Activated naive CD8-positive, alpha-beta T cell (primary cell): ENCODE results near the gene FILIP1L.

Source experiments
- H3K27ac Mint-ChIP-seq: one replicate; pipeline ENCODE4 v1.8.0; 2021; ENCODE audit warnings: mixed read lengths
- H3K27me3 Mint-ChIP-seq: one replicate; pipeline ENCODE4 v1.8.0; 2021; ENCODE audit warnings: mixed read lengths
- H3K36me3 Mint-ChIP-seq: one replicate; pipeline ENCODE4 v1.8.0; 2021; ENCODE audit warnings: mixed read lengths
- H3K4me1 Mint-ChIP-seq: one replicate; pipeline ENCODE4 v1.8.0; 2021; ENCODE audit warnings: low read depth, mixed read lengths
- H3K4me3 Mint-ChIP-seq: one replicate; pipeline ENCODE4 v1.8.0; 2021; ENCODE audit warnings: mild to moderate bottlenecking, mixed read lengths
- H3K9me3 Mint-ChIP-seq: one replicate; pipeline ENCODE4 v1.8.0; 2021; ENCODE audit warnings: low read depth, mixed read lengths

The FILIP1L gene

GRCh38 chr3:100141586-100141985 lies 27.3 kb upstream of the FILIP1L start:
- Mint-ChIP-seq H3K4me1 (no peaks in the 10 kb centered on the region), H3K27me3 (no peaks in the 10 kb centered on the region), H3K36me3 (peaks cover 33% of the 10 kb centered on the region), H3K4me3 (no peak overlapping the region), H3K27ac (no peak overlapping the region), H3K9me3 (peaks cover 21% of the 10 kb centered on the region)

DNA sequence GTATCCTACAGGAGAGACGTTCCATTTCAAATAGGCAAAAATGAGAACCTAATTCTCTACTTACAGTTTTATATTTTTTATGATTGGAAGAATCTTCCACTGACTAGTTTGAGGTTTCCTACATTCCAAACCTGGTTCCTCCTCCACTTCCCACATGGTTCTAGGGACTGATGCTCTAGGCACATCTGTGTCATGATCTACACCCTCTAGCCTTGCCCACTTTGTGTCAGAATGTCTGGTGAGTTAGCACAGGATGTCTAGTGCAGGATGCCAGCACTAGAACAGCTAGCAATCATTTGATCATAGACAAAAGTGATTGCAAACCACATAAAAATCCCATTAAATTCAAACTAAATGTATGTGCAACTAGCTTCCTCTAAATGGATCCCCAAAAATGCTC lies 26.7 kb upstream of the FILIP1L start:
- Mint-ChIP-seq H3K9me3 (peaks cover 21% of the 10 kb centered on the region), H3K27ac (no peak overlapping the region), H3K36me3 (peaks cover 33% of the 10 kb centered on the region), H3K4me3 (no peak overlapping the region), H3K4me1 (no peaks in the 10 kb centered on the region), H3K27me3 (no peaks in the 10 kb centered on the region)

GRCh38 chr3:100136921-100137320 lies 22.6 kb upstream of the FILIP1L start:
- no peak overlapping the region for H3K4me3 Mint-ChIP-seq
- H3K27me3 Mint-ChIP-seq, result no peaks in the 10 kb centered on the region
- peaks cover 4% of the 10 kb centered on the region for H3K9me3 Mint-ChIP-seq
- no peaks in the 10 kb centered on the region for H3K4me1 Mint-ChIP-seq
- no peak overlapping the region for H3K27ac Mint-ChIP-seq
- peaks cover 21% of the 10 kb centered on the region for H3K36me3 Mint-ChIP-seq

GRCh38 chr3:100131241-100131640 lies 16.9 kb upstream of the FILIP1L start:
- H3K27me3 Mint-ChIP-seq, result no peaks in the 10 kb centered on the region
- no peaks in the 10 kb centered on the region for H3K9me3 Mint-ChIP-seq
- H3K36me3 Mint-ChIP-seq, result peaks cover 5% of the 10 kb centered on the region
- H3K27ac Mint-ChIP-seq, result no peak overlapping the region
- no peaks in the 10 kb centered on the region for H3K4me1 Mint-ChIP-seq
- H3K4me3 Mint-ChIP-seq, result no peak overlapping the region

GRCh38 chr3:100129941-100130340 lies 15.6 kb upstream of the FILIP1L start:
- peaks cover 5% of the 10 kb centered on the region for H3K36me3 Mint-ChIP-seq
- H3K4me3 Mint-ChIP-seq, result no peak overlapping the region

DNA sequence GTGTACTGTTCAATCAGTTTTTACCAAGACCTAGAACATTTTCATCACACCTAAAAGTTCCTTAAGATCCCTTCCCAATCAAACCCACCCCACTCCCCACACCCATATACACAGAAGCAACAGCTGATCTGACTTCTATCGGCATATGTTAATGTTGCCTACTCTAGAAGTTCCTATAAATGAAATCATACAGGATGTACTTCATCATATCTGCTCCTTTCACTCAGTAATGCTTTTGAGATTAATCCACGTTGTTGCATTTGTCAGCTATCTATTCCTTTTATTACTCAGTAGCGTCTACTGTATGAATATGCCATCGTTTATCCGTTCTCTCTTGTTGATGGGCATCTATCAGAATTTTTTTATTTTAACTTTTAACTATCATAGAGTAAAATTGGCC lies 14.3 kb upstream of the FILIP1L start:
- H3K4me3 Mint-ChIP-seq, result no peak overlapping the region
- H3K9me3 Mint-ChIP-seq, result no peaks in the 10 kb centered on the region
- H3K27me3 Mint-ChIP-seq, result no peaks in the 10 kb centered on the region
- peaks cover 2% of the 10 kb centered on the region for H3K36me3 Mint-ChIP-seq
- no peaks in the 10 kb centered on the region for H3K4me1 Mint-ChIP-seq
- no peak overlapping the region for H3K27ac Mint-ChIP-seq

More at GRCh38 chr3:100129941-100130340, 15.6 kb upstream of the FILIP1L start:
- Mint-ChIP-seq H3K27ac (no peak overlapping the region), H3K27me3 (no peaks in the 10 kb centered on the region), H3K9me3 (no peaks in the 10 kb centered on the region), H3K4me1 (no peaks in the 10 kb centered on the region)

DNA sequence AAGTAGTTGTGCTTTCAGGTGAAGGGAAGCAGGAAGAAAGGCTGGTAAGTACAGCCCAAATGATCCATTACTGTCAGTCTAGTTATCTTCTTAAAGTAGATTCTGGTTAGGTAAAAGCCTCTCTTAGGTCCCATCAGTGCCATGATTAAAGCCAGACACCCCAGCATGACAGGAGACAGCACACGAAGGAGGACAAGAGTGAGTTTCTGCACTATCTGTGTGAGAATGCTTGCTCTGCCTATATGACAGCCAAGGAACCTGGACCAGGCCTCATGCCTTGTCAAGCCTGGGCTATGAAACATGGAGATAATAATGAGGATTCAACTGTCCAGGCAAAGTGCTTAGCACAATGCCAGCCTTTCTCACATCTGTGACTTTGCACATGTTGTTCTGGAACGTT lies 13.5 kb upstream of the FILIP1L start:
- no peaks in the 10 kb centered on the region for H3K27me3 Mint-ChIP-seq
- no peaks in the 10 kb centered on the region for H3K9me3 Mint-ChIP-seq
- H3K4me3 Mint-ChIP-seq, result no peak overlapping the region
- H3K27ac Mint-ChIP-seq, result no peak overlapping the region
- H3K36me3 Mint-ChIP-seq, result no peaks in the 10 kb centered on the region
- H3K4me1 Mint-ChIP-seq, result no peaks in the 10 kb centered on the region

DNA sequence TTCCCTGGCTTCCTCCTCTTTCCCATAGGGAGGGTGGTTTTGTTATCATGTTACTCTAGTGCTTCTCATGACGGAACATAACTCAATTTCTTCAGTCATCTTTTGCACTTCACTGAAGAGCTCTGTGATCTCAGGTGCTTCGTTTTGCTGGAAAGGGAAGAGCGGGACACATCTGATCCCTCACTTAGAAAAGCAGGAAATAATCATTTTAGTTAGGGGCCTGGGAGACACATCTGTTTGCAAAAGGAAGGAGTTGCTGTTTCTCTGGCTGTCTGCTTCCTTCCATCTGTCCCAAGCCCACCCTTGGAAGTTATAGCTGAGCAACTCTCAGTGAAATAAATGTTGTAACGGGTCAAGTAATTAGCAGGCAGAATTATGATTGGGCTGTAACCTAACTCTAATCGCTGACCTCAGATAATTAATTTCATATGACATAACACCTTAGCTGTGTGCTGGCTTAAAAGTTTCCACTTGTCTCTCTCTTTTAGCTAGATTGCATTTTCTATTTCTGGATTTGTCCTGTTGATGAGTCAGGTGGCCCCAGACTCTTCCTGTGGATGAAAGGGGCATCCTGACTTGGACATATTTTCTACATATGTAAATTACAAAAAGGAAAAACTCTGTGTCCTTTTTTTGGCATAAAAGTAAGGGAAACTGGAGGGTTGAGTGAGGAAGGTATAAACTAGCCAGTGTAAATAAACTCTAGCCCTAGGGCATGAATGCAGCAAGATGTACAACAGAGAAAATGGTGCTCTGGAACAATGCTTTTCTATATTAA lies 11.0 kb upstream of the FILIP1L start:
- Mint-ChIP-seq H3K36me3 (peaks cover 6% of the 10 kb centered on the region), H3K4me3 (no peak overlapping the region), H3K4me1 (no peaks in the 10 kb centered on the region), H3K27ac (no peak overlapping the region), H3K9me3 (no peaks in the 10 kb centered on the region), H3K27me3 (no peaks in the 10 kb centered on the region)

DNA sequence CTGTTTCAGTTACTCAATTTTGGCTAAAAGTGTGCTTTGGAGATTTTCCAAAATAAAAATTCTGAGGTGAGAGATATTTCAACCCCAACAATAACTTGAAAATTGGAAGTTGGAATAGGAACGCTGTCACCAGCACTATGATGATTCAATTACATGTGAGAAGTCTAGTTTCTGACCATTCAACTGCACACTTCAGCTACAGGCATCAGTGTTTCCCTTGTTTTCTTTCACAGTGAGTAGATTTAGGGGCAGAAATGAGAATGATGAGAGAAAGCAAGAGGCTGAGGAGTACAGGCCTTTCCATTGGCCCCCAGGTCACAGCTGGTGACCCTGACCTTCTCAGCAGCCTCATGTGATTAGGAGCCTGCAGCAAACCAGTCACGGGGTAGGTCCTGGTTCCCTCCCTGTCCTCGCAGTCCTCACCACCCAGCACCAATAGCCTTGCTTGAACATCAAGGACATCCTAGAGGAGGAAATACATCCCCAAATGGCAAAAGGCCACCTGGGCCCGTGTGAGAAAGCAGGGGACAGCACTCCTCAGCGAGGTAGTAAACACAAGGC lies 10.0 kb upstream of the FILIP1L start:
- Mint-ChIP-seq H3K27me3 (no peaks in the 10 kb centered on the region), H3K27ac (no peak overlapping the region), H3K9me3 (no peaks in the 10 kb centered on the region), H3K4me3 (no peak overlapping the region), H3K4me1 (no peaks in the 10 kb centered on the region), H3K36me3 (peaks cover 10% of the 10 kb centered on the region)

- Mint-ChIP-seq H3K27me3 (no peaks in the 10 kb centered on the region), H3K27ac (no peak overlapping the region), H3K9me3 (no peaks in the 10 kb centered on the region), H3K36me3 (peaks cover 10% of the 10 kb centered on the region), H3K4me1 (no peaks in the 10 kb centered on the region), H3K4me3 (no peak overlapping the region)
Observed at GRCh38 chr3:100123112-100123511, 8.8 kb upstream of the FILIP1L start.

DNA sequence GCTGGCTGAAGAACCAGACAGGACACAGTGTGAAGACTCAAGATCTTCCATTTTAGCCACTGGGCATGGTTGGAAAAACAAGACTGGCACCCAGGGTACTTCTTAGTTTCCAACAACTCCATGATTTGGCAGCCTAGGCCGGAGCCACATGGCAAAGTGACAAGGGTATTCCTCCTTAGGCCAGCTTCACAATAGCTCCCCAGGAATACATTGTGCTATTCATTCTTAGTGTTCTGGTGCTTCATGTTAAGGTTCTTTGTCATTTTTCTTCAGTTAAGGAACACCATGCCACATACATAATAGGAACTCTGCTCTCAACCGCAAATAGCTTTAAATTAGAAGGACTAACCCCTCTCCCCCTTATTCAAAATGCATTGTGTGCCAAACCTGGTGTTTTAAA lies 8.0 kb upstream of the FILIP1L start:
- no peaks in the 10 kb centered on the region for H3K4me1 Mint-ChIP-seq
- H3K4me3 Mint-ChIP-seq, result no peak overlapping the region
- no peaks in the 10 kb centered on the region for H3K27me3 Mint-ChIP-seq
- no peak overlapping the region for H3K27ac Mint-ChIP-seq
- no peaks in the 10 kb centered on the region for H3K9me3 Mint-ChIP-seq
- H3K36me3 Mint-ChIP-seq, result peaks cover 11% of the 10 kb centered on the region

GRCh38 chr3:100120693-100121092 lies 6.4 kb upstream of the FILIP1L start:
- H3K4me1 Mint-ChIP-seq, result no peaks in the 10 kb centered on the region
- H3K27me3 Mint-ChIP-seq, result no peaks in the 10 kb centered on the region
- H3K36me3 Mint-ChIP-seq, result peaks cover 14% of the 10 kb centered on the region
- H3K9me3 Mint-ChIP-seq, result no peaks in the 10 kb centered on the region
- no peak overlapping the region for H3K27ac Mint-ChIP-seq
- H3K4me3 Mint-ChIP-seq, result no peak overlapping the region

GRCh38 chr3:100120012-100120411 lies 5.7 kb upstream of the FILIP1L start:
- Mint-ChIP-seq H3K4me1 (no peaks in the 10 kb centered on the region), H3K27me3 (no peaks in the 10 kb centered on the region), H3K27ac (no peak overlapping the region), H3K9me3 (no peaks in the 10 kb centered on the region), H3K36me3 (peaks cover 14% of the 10 kb centered on the region), H3K4me3 (no peak overlapping the region)

- Mint-ChIP-seq H3K27me3 (no peaks in the 10 kb centered on the region), H3K9me3 (no peaks in the 10 kb centered on the region), H3K4me1 (no peaks in the 10 kb centered on the region), H3K4me3 (no peak overlapping the region), H3K27ac (no peak overlapping the region), H3K36me3 (peaks cover 18% of the 10 kb centered on the region)
Observed at GRCh38 chr3:100117093-100117492, 2.8 kb upstream of the FILIP1L start.

- H3K4me1 Mint-ChIP-seq, result no peaks in the 10 kb centered on the region
- H3K36me3 Mint-ChIP-seq, result peaks cover 10% of the 10 kb centered on the region
- H3K27me3 Mint-ChIP-seq, result no peaks in the 10 kb centered on the region
- H3K27ac Mint-ChIP-seq, result no peak overlapping the region
- no peak overlapping the region for H3K4me3 Mint-ChIP-seq
- H3K9me3 Mint-ChIP-seq, result no peaks in the 10 kb centered on the region
Observed at GRCh38 chr3:100113723-100114412, 433 bp downstream of the FILIP1L start.
